ENCODE measurements around the gene AGRN.

- TF ChIP-seq CSDC2 (CRISPR knock-in tag; IDR thresholded peaks at IDR 0.05) (no peak), RARB (CRISPR knock-in tag; IDR thresholded peaks at IDR 0.05) (no peak), PATZ1 (CRISPR knock-in tag; IDR thresholded peaks at IDR 0.05; ENCODE audit: borderline replicate concordance) (no peak), TOX (CRISPR knock-in tag; IDR thresholded peaks at IDR 0.05; ENCODE audit: borderline replicate concordance) (no peak), ZFP30 (CRISPR knock-in tag; IDR thresholded peaks at IDR 0.05) (no peak), TSHZ2 (CRISPR knock-in tag; IDR thresholded peaks at IDR 0.05) (no peak), CREB5 (CRISPR knock-in tag; IDR thresholded peaks at IDR 0.05; ENCODE audit: low read depth) (no peak), CSRNP3 (CRISPR knock-in tag; IDR thresholded peaks at IDR 0.05) (no peak), BACH2 (CRISPR knock-in tag; IDR thresholded peaks at IDR 0.05; ENCODE audit: borderline replicate concordance) (no peak), ZNF8 (CRISPR knock-in tag; IDR thresholded peaks at IDR 0.05) (no peak), GLIS3 (CRISPR knock-in tag; IDR thresholded peaks at IDR 0.05) (no peak), SNAI2 (CRISPR knock-in tag; IDR thresholded peaks at IDR 0.05) (no peak), OSR1 (CRISPR knock-in tag; IDR thresholded peaks at IDR 0.05) (no peak)
Observed at GRCh38 chr1:1052003-1052840, 32.3 kb downstream of the AGRN start.

Measured in SK-N-SH treated with all-trans-retinoic acid at 6 μM for 48 hours (cell line).